H1 (cell line): ENCODE measurements around the gene DMPK. TPM values are rescaled to one million over a fixed set of nuclear protein-coding genes. Genes with fewer than 3 reads are reported as not detected.

Source experiments
- BRCA1 ChIP-seq: IDR thresholded peaks from 2 replicates; pipeline ENCODE4 v1.6.1; 2012; ENCODE audit warnings: low read depth, low read length, improper control_type of control experiment
- CHD1 ChIP-seq: IDR thresholded peaks from 2 replicates; pipeline ENCODE4 v1.6.1; 2012; ENCODE audit warnings: low read depth, low read length, improper control_type of control experiment
- EP300 ChIP-seq, 2 experiments: IDR thresholded peaks; 1 replicate in 1 of 2; 2 replicates in 1 of 2; pipeline ENCODE4 v1.6.1; 2011 to 2012; ENCODE audit warnings: low read depth in 2 of 2, low read length in 2 of 2, mild to moderate bottlenecking in 2 of 2, borderline replicate concordance in 1 of 2, inconsistent platforms in 1 of 2, moderate library complexity in 1 of 2
- EZH2 ChIP-seq: fragments of 200-600 bp; sonication (generic); IDR thresholded peaks from 2 replicates; pipeline ENCODE4 v1.7.1; 2012; ENCODE audit warnings: low read depth, mild to moderate bottlenecking, moderate library complexity, low read length, inconsistent platforms; ENCODE audit not compliant: severe bottlenecking
- PHF8 ChIP-seq: fragments of 200-600 bp; sonication (generic); conservative IDR thresholded peaks from 2 replicates; pipeline ENCODE4 v1.7.1; 2012; ENCODE audit warnings: low read depth, mild to moderate bottlenecking, inconsistent platforms, low read length, moderate library complexity
- SAP30 ChIP-seq: fragments of 300-600 bp; sonication (generic); IDR thresholded peaks from 2 replicates; pipeline ENCODE4 v1.7.1; 2012; ENCODE audit warnings: low read length, moderate library complexity, mild to moderate bottlenecking, inconsistent platforms; ENCODE audit not compliant: insufficient read depth, insufficient replicate concordance
- SIN3A ChIP-seq, 2 experiments: IDR thresholded peaks in 1 of 2; conservative IDR thresholded peaks in 1 of 2; 2 replicates each; pipeline ENCODE4 v1.6.1; 2011 to 2012; ENCODE audit warnings: low read length in 2 of 2, improper control_type of control experiment in 1 of 2, low read depth in 1 of 2, mild to moderate bottlenecking in 1 of 2
- SIX5 ChIP-seq: IDR thresholded peaks from 2 replicates; pipeline ENCODE4 v1.6.1; 2011; ENCODE audit warnings: mild to moderate bottlenecking, low read depth, low read length
- SP1 ChIP-seq: IDR thresholded peaks from 2 replicates; pipeline ENCODE4 v1.6.1; 2011; ENCODE audit warnings: low read depth, low read length
- TAF7 ChIP-seq: optimal IDR thresholded peaks from 2 replicates; pipeline ENCODE3; 2011; ENCODE audit warnings: low read depth, mild to moderate bottlenecking, inconsistent platforms, low read length, moderate library complexity, borderline replicate concordance
- polyA plus RNA-seq, 7 experiments: library from polyadenylated mRNA; depleted of rRNA in 3 of 7; stranded (reverse) in 5 of 7; unstranded in 2 of 7; fragments of >200 nt in 5 of 7; fragments of 200-250 nt in 2 of 7; gene quantifications; 1 replicate in 5 of 7; 2 replicates in 1 of 7; 4 replicates in 1 of 7; pipeline versions ENCODE4 v1.2.1 to v1.2.3, GENCODE V29; 2011 to 2013; ENCODE audit warnings: missing spikeins in 2 of 7, mixed read lengths in 2 of 7
- total RNA-seq: library from RNA; stranded (reverse); fragmentation: NEBNext Ultra II Directional; extraction: Animal tissue kit (Norgen Biotek cat#: 25700); gene quantifications from 2 replicates; pipeline ENCODE4 v1.2.1, GENCODE V29; 2021
- TF ChIP-seq, protein P1 (sequence below): fragments of 300-600 bp; sonication (generic); IDR thresholded peaks from 2 replicates; pipeline ENCODE4 v1.7.1; 2012; ENCODE audit warnings: low read length, moderate library complexity, mild to moderate bottlenecking, inconsistent platforms; ENCODE audit not compliant: insufficient replicate concordance

DMPK gene
- total and polyA plus RNA-seq, 2 of the 8 experiments (the other 6 are each of a cell fraction or from before 2014, with no cell fraction given), result 13.7 to 27.4 TPM

DNA sequence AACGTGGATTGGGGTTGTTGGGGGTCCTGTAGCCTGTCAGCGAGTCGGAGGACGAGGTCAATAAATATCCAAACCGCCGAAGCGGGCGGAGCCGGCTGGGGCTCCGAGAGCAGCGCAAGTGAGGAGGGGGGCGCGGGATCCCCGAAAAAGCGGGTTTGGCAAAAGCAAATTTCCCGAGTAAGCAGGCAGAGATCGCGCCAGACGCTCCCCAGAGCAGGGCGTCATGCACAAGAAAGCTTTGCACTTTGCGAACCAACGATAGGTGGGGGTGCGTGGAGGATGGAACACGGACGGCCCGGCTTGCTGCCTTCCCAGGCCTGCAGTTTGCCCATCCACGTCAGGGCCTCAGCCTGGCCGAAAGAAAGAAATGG, 12.5 kb downstream of the DMPK start (continued):
- TF ChIP-seq CHD1, result no peak
- 0 out of 2 replicates have a peak, but pooled peaks have one; percentile 16 for TF ChIP-seq PHF8
- TF ChIP-seq TAF7, result no peak
- TF ChIP-seq SAP30, result peak; percentile 36
- TF ChIP-seq EP300 (IDR thresholded peaks at IDR 0.05; ENCODE audit: borderline replicate concordance in 1 of 2, low read depth in 2 of 2, low read length in 2 of 2), result no peak
- TF ChIP-seq SP1, result no peak
- no peak for TF ChIP-seq BRCA1
- TF ChIP-seq, protein P1, sequence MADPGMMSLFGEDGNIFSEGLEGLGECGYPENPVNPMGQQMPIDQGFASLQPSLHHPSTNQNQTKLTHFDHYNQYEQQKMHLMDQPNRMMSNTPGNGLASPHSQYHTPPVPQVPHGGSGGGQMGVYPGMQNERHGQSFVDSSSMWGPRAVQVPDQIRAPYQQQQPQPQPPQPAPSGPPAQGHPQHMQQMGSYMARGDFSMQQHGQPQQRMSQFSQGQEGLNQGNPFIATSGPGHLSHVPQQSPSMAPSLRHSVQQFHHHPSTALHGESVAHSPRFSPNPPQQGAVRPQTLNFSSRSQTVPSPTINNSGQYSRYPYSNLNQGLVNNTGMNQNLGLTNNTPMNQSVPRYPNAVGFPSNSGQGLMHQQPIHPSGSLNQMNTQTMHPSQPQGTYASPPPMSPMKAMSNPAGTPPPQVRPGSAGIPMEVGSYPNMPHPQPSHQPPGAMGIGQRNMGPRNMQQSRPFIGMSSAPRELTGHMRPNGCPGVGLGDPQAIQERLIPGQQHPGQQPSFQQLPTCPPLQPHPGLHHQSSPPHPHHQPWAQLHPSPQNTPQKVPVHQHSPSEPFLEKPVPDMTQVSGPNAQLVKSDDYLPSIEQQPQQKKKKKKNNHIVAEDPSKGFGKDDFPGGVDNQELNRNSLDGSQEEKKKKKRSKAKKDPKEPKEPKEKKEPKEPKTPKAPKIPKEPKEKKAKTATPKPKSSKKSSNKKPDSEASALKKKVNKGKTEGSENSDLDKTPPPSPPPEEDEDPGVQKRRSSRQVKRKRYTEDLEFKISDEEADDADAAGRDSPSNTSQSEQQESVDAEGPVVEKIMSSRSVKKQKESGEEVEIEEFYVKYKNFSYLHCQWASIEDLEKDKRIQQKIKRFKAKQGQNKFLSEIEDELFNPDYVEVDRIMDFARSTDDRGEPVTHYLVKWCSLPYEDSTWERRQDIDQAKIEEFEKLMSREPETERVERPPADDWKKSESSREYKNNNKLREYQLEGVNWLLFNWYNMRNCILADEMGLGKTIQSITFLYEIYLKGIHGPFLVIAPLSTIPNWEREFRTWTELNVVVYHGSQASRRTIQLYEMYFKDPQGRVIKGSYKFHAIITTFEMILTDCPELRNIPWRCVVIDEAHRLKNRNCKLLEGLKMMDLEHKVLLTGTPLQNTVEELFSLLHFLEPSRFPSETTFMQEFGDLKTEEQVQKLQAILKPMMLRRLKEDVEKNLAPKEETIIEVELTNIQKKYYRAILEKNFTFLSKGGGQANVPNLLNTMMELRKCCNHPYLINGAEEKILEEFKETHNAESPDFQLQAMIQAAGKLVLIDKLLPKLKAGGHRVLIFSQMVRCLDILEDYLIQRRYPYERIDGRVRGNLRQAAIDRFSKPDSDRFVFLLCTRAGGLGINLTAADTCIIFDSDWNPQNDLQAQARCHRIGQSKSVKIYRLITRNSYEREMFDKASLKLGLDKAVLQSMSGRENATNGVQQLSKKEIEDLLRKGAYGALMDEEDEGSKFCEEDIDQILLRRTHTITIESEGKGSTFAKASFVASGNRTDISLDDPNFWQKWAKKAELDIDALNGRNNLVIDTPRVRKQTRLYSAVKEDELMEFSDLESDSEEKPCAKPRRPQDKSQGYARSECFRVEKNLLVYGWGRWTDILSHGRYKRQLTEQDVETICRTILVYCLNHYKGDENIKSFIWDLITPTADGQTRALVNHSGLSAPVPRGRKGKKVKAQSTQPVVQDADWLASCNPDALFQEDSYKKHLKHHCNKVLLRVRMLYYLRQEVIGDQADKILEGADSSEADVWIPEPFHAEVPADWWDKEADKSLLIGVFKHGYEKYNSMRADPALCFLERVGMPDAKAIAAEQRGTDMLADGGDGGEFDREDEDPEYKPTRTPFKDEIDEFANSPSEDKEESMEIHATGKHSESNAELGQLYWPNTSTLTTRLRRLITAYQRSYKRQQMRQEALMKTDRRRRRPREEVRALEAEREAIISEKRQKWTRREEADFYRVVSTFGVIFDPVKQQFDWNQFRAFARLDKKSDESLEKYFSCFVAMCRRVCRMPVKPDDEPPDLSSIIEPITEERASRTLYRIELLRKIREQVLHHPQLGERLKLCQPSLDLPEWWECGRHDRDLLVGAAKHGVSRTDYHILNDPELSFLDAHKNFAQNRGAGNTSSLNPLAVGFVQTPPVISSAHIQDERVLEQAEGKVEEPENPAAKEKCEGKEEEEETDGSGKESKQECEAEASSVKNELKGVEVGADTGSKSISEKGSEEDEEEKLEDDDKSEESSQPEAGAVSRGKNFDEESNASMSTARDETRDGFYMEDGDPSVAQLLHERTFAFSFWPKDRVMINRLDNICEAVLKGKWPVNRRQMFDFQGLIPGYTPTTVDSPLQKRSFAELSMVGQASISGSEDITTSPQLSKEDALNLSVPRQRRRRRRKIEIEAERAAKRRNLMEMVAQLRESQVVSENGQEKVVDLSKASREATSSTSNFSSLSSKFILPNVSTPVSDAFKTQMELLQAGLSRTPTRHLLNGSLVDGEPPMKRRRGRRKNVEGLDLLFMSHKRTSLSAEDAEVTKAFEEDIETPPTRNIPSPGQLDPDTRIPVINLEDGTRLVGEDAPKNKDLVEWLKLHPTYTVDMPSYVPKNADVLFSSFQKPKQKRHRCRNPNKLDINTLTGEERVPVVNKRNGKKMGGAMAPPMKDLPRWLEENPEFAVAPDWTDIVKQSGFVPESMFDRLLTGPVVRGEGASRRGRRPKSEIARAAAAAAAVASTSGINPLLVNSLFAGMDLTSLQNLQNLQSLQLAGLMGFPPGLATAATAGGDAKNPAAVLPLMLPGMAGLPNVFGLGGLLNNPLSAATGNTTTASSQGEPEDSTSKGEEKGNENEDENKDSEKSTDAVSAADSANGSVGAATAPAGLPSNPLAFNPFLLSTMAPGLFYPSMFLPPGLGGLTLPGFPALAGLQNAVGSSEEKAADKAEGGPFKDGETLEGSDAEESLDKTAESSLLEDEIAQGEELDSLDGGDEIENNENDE, result peak; percentile 2
- TF ChIP-seq EZH2, result no peak
- no peak for TF ChIP-seq SIX5
- TF ChIP-seq SIN3A (conservative IDR thresholded peaks at IDR 0.05 in 1 of 2, IDR thresholded peaks at IDR 0.05 in 1 of 2; ENCODE audit: low read depth in 1 of 2, low read length in 2 of 2), result peak in 1 of 2 experiments; percentile 71; a peak in 1 of 4 replicates
